GM21529 (cell line): Measurements from ENCODE around the gene MAP1B.
A peak's percentile ranks its signal among the peaks of the same experiment; 100 is the strongest.

ENCODE experiments used
- ATAC-seq: cut with Tn5 transposase; IDR thresholded peaks from one replicate; pipeline ENCODE4 v1.9.1; 2021; ENCODE audit not compliant: unreplicated experiment

Gene MAP1B

GRCh38 chr5:72216756-72217155 is 109.5 kb downstream of the MAP1B start:
- no peak for ATAC-seq

DNA sequence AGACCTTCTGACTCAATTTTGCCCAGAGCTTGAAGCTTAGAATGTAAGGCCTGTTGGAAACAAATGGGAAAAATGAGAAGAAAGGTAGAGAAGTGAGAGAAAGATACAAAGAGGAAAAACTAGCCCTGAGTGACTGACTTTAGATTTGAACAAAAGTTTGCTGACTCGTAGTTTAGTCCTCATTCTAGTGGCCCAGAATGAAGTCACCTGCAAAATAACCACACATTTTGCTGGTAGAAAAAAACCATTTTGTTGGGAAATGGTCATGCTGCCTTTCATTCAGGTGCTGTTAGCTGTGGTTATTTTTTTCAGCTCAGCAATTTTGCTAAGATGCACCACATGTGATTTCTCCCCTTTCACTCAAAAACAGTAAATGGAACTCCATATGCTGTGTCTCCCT is 113.8 kb downstream of the MAP1B start:
- ATAC-seq = no peak

DNA sequence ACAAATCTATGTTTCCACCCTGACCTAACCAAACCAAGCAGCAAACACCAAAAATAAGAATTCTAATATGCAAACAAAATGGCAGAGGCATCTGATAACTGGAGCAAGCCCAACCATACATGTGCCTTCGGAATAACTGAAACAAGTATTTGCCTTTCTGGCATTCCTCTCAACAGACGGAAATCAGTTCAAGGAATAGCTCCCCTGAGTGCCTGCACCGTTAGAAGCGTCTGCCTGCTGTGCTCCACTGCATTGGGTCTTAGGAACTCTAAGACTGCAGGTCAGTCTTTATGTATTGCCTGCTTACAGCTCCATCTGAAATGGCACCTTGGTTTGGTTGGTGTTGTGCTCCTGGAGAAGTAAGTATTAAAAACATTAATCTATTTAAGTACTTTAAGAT is 114.3 kb downstream of the MAP1B start:
- no peak for ATAC-seq

GRCh38 chr5:72222521-72222920 is 115.2 kb downstream of the MAP1B start:
- no peak for ATAC-seq

- no peak for ATAC-seq
Measured at GRCh38 chr5:72223371-72223770, 116.1 kb downstream of the MAP1B start.

GRCh38 chr5:72224946-72225463 is 117.7 kb downstream of the MAP1B start:
- no peak for ATAC-seq

DNA sequence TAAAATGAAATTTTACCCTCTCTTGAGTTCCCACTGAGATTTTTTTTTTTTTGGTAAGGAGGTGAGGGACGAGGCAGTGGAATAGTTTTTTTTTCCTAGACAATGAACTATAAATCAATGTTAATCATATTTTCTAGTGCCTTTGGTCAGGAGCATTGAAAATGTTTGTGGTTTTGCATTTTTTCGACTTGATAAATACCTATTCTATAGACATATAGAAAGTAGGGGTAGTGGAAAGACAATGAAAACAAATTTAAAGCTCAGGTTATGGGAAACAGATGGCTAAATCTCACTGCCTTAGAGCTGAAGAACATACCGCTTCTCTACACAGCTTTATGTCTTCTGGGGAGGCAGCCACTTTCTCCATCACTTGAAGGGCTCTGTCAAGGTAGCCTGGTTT is 118.5 kb downstream of the MAP1B start:
- ATAC-seq = no peak

GRCh38 chr5:72226950-72227349 is 119.7 kb downstream of the MAP1B start:
- no peak for ATAC-seq

DNA sequence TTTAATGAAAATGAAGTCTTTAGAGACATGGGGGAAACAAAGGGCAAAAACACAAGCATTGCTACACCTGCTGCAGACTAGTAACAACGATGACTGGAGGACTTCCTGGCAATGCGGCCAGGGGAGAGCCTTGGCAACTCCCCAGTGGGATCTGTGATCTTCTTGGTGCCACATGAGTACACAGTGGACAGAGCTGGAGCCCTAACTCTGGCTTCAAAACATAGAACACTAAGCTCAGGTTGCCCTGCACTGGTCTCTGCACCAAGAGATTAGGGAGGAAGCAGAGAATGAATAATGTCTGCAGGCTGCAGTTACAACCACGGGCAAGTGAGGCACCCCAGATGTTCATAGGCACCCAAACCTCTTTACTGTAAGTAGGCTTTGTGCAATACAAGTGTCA is 121.7 kb downstream of the MAP1B start:
- ATAC-seq = no peak

- no peak for ATAC-seq
Measured at GRCh38 chr5:72231991-72232703, 124.9 kb downstream of the MAP1B start.

DNA sequence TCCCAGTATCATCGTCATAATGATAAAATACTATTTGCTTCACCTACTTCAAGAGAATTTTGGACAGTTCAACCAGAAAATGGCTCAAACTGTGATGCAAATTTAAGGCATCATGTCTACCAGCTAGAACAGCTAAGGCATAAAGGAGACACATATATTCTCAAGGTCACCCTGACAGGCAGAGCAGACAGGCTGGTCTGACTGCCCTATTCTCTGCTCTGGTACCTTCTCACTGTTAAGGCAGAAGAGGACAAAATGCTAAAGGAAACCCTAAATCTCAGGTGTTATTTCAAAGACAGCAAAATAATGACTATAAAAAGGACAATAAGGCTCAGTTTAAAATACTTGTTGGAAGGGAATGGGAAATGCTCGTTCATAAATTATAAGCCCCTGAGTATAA is 125.6 kb downstream of the MAP1B start:
- no peak for ATAC-seq

DNA sequence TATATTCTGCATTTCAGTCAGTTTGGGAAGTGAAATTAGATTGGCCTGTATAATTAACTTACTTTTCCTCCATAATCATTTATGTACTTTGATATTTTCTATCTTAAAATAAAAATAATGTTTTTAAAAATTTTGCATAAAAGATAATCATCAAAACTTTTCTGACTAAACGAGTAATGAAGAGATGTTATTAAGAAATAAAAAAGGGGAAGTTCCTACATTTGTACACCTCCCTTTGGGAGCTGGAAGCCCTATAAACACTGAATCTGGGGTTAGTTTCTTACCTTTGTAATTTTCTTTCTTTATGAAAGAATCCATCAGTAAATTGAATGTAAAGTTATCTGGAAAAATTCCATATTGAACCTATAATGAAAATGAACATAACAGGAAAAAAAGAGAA is 126.6 kb downstream of the MAP1B start:
- no peak for ATAC-seq

DNA sequence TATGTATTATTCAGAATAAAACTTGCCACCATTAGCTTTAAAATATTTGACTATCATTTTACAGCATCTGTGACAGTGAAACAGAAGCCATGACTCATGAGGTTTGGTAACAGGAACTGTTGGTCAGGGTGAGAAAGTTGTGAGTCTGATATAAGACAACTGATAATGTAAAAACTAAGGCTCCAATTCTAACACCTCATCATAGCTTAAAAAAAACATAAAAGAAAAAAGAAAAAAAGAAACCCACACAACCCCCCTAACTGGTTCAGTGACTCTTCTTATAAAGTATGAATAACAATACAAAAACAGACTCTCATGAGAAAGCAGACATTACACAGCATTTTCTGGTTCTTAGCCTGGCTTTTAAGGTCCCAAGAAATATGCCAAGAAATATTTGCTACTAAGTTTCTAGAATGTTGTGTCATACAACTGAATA is 127.0 kb downstream of the MAP1B start:
- ATAC-seq = peak; percentile 87

- ATAC-seq = no peak
Measured at GRCh38 chr5:72234868-72235267, 127.6 kb downstream of the MAP1B start.

GRCh38 chr5:72235725-72236124 is 128.4 kb downstream of the MAP1B start:
- no peak for ATAC-seq

- no peak for ATAC-seq
Measured at GRCh38 chr5:72237415-72237814, 130.1 kb downstream of the MAP1B start.

GRCh38 chr5:72237879-72238278 is 130.6 kb downstream of the MAP1B start:
- ATAC-seq = no peak

- no peak for ATAC-seq
Measured at GRCh38 chr5:72238712-72239445, 131.6 kb downstream of the MAP1B start.

- no peak for ATAC-seq
Measured at GRCh38 chr5:72241346-72242003, 134.2 kb downstream of the MAP1B start.

DNA sequence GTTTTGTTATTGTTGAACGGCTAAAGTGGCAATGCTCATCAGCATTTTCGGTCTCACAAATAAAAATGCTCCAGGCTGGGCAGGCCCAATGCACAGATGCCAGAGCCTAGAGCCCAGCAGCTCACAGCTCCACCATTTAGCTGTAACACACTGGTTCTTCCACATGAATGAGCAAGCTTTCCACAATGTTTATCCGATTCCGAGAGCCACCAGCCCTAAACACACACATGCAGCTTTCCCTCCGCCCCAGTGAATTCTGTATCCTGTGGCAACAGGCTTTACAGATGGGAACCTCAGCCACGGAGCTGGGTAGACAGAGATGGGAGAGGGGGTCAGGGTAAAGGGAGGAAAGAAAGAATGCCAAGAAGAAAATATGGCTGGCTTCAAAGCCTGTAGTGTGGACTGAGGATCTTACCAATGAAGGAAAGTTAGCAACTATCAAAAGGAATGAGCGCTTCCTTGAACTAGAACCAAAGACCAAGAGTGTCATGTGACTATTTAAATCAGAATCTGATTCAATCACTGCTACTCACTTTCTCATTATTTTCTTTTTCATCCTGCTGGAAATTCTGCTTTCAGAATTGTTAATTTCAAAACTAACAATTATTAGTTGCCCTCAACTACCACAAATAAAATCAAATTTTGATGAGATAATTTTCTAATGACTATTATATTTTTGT is 135.7 kb downstream of the MAP1B start:
- no peak for ATAC-seq

- ATAC-seq = no peak
Measured at GRCh38 chr5:72243706-72244105, 136.4 kb downstream of the MAP1B start.
